Activated naive CD4-positive, alpha-beta T cell treated with anti-CD3 and anti-CD28 coated beads, Interleukin-2, amount 50 U/mL, for 24 hours (primary cell): Measurements from ENCODE around the gene GSDME.

Source experiments
- H3K27ac Mint-ChIP-seq: one replicate; pipeline ENCODE4 v1.8.0; 2021; ENCODE audit warnings: mild to moderate bottlenecking, mixed read lengths
- H3K27me3 Mint-ChIP-seq: one replicate; pipeline ENCODE4 v1.8.0; 2021; ENCODE audit warnings: mixed read lengths
- H3K36me3 Mint-ChIP-seq: one replicate; pipeline ENCODE4 v1.8.0; 2021; ENCODE audit warnings: mixed read lengths
- H3K4me1 Mint-ChIP-seq: one replicate; pipeline ENCODE4 v1.8.0; 2021; ENCODE audit warnings: mixed read lengths
- H3K4me3 Mint-ChIP-seq: one replicate; pipeline ENCODE4 v1.8.0; 2021; ENCODE audit warnings: mild to moderate bottlenecking, mixed read lengths
- H3K9me3 Mint-ChIP-seq: one replicate; pipeline ENCODE4 v1.8.0; 2021; ENCODE audit warnings: mixed read lengths

Gene GSDME

DNA sequence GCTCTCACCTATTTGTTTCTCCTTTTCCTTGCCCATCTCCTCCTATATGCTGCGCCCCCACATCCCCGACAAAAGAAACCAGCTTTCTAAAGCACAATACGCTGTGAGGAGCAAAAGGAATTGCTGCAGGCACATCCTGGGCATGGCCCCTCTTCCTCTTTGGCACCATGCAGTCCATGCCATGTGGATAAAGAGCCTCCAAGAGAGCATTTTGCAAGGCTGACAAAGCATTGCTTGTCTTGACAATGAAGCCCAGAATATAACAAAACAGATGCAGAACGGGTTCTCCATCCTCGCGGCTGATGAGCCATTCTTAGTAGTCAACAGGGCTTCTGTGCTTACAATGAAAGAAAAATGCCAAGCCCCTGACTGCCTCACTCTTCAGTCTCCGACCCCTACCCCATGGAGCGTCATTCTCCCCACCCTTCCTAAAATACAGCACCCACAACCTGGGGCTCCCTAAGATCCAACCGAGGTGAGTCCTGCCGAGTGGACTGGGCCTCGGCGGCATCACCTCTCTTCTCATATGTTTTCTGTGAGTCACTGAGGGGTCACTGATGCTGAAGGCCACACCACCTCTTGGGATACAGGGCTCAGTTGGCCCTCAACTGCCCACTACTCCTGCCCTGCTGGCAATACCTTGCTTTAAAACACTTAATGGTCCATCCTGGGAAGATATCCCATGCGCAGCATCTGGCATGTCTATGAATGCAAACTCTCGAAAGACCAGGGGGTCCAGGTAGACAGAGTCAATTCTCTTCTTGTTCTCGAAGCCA, 47.5 kb downstream of the GSDME start:
- no peak overlapping the region for H3K27ac Mint-ChIP-seq
- no peak overlapping the region for H3K4me3 Mint-ChIP-seq
- no peaks in the 10 kb centered on the region for H3K9me3 Mint-ChIP-seq
- H3K36me3 Mint-ChIP-seq: no peaks in the 10 kb centered on the region
- H3K27me3 Mint-ChIP-seq: peaks cover 7% of the 10 kb centered on the region
- no peaks in the 10 kb centered on the region for H3K4me1 Mint-ChIP-seq

DNA sequence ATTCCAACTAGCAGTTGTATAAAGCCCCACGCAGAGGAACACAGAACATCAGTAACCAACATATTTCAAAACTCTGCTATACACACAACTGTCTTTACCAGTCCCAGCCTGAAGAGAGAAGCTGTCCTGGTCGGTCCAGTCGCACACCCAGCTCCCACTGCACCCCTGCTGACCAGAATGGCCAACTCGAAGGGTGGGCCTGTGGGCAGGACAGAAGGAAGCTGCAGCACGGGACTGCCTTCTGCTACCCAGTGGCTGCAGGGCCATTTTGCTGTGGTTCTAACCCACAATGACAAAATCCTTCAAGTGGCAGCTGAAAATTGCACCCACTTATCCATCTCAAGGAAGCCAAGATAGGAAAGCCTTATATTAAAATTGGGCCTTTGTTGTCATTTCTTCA, 48.2 kb downstream of the GSDME start:
- H3K27ac Mint-ChIP-seq: no peak overlapping the region
- H3K4me3 Mint-ChIP-seq: no peak overlapping the region
- H3K27me3 Mint-ChIP-seq: peaks cover 7% of the 10 kb centered on the region
- no peaks in the 10 kb centered on the region for H3K36me3 Mint-ChIP-seq
- H3K4me1 Mint-ChIP-seq: no peaks in the 10 kb centered on the region
- H3K9me3 Mint-ChIP-seq: no peaks in the 10 kb centered on the region

DNA sequence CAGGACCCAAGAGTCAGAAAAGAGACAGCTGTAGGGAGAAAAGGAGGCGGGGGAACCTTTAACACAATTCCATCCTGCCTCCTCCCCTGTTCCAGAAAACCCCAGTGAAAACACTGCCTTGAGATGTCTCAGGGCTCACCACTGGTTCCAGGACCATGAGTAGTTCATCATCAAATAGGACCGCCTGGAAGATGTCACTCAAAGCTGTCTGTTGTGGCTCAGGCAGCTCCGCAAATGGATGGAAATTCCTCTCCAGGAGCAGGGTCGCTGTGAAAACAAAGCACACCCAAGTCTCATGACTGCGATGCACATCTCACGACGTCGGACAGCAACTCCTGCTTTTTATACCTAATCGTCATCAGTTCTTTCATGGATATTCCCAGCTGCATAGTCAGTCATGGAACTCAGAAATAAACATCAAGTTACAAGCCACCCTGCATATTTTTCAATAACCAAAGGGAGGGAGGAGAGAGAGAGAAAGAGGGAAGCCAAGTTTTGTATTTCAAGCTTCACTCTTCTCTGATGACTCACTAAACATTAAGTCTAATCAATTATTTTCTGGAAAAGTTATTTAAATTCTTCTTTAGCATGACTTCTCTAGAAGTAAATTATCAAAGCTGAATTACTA, 49.2 kb downstream of the GSDME start:
- Mint-ChIP-seq H3K27me3 (peaks cover 2% of the 10 kb centered on the region), H3K27ac (no peak overlapping the region), H3K9me3 (no peaks in the 10 kb centered on the region)

DNA sequence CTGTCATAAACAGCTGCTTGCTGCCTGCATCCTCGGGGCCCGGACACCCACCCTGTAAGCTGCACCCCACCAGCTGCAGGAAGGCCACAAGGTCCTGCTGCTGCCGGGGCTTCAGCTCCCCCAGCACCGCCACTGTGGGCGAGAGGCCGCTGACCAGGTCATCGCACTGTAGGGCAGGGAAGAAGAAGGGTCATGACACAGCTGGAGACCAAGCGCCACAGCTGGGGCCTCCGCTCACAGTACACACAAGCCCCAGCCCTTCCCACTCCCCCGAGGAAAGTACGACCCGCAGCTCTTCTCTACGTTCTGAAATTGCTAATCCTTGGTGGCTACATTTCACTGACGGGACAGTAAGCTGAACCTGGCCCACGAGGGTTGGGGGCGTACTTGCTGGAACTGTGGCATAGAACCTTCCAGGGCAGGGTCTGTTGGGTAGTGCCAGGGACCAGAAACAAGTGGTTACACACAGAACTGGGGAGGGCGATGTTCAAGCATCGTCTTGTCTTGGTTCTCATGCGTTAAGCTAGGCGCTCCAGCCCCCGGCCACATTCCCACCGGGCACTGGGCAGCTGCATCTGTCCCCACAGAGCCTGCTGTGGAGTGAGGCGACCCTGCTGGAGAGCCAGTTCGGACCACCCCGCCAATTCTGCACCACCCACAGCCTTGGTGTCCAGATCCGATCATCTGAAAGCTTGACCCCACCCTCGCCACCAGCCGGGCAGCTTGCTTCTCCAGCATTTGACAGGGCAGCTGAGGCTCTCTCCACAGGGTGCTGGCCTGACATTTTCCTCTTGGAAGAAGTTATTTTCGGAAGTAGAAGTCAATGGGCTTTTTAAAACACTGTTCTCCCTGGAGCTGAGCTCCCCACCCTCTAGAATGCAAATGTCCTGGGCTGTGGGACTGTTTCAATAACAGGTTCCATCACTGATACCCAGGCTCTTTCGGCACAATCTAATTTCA, 50.8 kb downstream of the GSDME start:
- H3K36me3 Mint-ChIP-seq: no peaks in the 10 kb centered on the region
- no peak overlapping the region for H3K27ac Mint-ChIP-seq
- H3K4me1 Mint-ChIP-seq: no peaks in the 10 kb centered on the region
- H3K4me3 Mint-ChIP-seq: no peak overlapping the region
- no peaks in the 10 kb centered on the region for H3K27me3 Mint-ChIP-seq
- H3K9me3 Mint-ChIP-seq: no peaks in the 10 kb centered on the region

More for the DNA sequence above, 49.2 kb downstream of the GSDME start:
- Mint-ChIP-seq H3K36me3 (no peaks in the 10 kb centered on the region), H3K4me3 (no peak overlapping the region), H3K4me1 (no peaks in the 10 kb centered on the region)

DNA sequence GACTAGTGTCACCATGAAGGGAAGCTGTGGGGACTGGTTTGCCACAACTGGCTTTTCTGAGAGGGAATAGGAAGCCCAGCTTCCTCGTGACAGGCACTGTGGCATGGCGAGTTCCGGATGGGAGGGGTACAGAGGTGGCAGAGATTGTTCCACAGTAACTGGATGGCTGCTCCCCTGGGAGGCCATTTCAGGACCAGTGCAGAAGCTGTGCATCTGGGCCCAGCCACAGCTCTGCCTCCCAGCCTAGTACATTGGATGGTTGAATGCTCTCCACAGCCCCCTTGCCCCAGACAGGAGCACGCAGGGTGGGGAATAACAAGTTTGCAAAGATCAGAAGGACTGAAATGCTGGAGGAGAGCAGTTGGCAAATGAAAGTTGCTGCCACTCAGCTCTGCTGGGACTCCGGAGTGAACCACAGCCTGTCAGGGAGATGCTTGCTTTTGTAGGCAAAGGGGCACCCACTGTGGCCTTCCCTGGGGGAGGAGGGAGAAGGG, 51.8 kb downstream of the GSDME start:
- H3K9me3 Mint-ChIP-seq: no peaks in the 10 kb centered on the region
- H3K27ac Mint-ChIP-seq: no peak overlapping the region
- H3K36me3 Mint-ChIP-seq: no peaks in the 10 kb centered on the region
- H3K4me1 Mint-ChIP-seq: no peaks in the 10 kb centered on the region
- no peak overlapping the region for H3K4me3 Mint-ChIP-seq
- no peaks in the 10 kb centered on the region for H3K27me3 Mint-ChIP-seq

DNA sequence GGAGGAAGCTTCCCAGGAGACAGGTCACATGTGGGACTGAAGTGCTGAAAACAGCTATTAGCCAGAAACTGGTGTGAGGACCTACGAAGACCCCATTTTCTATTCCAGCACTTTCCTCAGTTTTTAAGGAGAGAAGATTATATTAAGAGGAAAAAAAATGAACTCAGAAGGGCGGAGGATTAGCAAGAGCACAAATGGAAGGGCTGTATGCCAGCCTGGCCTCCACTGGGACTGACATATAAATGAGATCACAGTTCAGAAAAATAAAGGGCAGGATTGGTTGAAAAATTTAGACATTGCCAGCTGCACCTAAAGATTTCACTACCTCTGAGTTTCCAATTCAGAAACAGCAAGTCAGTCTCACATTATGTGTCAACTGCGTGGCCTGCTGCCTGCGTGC, 53.0 kb downstream of the GSDME start:
- H3K27ac Mint-ChIP-seq: peak overlapping the region; percentile 26

DNA sequence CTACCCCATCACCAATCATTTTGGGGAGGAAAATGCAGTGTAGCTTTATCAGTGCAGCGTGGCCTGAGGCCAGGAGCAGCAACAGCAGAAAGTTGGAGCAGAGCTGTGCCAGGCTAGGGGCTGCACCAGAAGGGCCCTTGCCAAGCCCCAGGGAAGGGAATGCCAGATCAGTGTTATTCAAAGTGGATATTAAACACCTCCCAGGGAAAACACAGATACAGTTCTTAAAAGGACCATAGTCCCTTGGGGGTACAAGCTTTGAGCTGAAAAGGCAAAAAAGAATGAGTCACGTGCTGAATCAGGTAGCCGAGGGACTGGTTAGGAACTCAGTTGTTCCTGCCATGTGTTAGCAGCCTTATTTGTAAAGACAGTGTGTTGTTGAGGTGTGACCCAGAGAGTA, 54.0 kb downstream of the GSDME start:
- Mint-ChIP-seq H3K4me1 (no peaks in the 10 kb centered on the region), H3K4me3 (no peak overlapping the region), H3K36me3 (no peaks in the 10 kb centered on the region), H3K27me3 (no peaks in the 10 kb centered on the region), H3K27ac (no peak overlapping the region), H3K9me3 (no peaks in the 10 kb centered on the region)

More for the DNA sequence above, 53.0 kb downstream of the GSDME start:
- Mint-ChIP-seq H3K4me3 (no peak overlapping the region), H3K36me3 (no peaks in the 10 kb centered on the region), H3K9me3 (no peaks in the 10 kb centered on the region), H3K4me1 (no peaks in the 10 kb centered on the region), H3K27me3 (no peaks in the 10 kb centered on the region)

DNA sequence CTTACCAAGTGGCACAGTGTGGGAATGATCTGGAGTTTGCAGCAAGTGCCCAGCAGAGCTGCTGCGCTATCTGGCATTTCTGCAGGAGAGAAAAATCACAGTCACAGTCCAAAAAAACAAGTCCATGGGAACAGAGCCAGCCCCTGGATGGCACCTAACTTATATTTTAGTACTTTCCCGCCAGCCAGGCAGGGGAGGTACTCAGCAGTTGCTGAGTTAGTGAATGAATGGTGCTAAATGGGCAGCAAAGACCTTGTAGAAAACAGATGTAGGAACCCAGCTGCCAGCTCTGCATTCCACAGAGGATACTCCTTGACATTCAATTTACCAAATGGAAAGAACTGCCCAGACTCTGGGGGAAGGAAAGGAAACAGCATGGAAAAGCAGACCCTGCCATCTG, 54.5 kb downstream of the GSDME start:
- no peak overlapping the region for H3K4me3 Mint-ChIP-seq
- no peaks in the 10 kb centered on the region for H3K27me3 Mint-ChIP-seq
- no peaks in the 10 kb centered on the region for H3K36me3 Mint-ChIP-seq
- no peak overlapping the region for H3K27ac Mint-ChIP-seq
- no peaks in the 10 kb centered on the region for H3K4me1 Mint-ChIP-seq
- H3K9me3 Mint-ChIP-seq: no peaks in the 10 kb centered on the region

DNA sequence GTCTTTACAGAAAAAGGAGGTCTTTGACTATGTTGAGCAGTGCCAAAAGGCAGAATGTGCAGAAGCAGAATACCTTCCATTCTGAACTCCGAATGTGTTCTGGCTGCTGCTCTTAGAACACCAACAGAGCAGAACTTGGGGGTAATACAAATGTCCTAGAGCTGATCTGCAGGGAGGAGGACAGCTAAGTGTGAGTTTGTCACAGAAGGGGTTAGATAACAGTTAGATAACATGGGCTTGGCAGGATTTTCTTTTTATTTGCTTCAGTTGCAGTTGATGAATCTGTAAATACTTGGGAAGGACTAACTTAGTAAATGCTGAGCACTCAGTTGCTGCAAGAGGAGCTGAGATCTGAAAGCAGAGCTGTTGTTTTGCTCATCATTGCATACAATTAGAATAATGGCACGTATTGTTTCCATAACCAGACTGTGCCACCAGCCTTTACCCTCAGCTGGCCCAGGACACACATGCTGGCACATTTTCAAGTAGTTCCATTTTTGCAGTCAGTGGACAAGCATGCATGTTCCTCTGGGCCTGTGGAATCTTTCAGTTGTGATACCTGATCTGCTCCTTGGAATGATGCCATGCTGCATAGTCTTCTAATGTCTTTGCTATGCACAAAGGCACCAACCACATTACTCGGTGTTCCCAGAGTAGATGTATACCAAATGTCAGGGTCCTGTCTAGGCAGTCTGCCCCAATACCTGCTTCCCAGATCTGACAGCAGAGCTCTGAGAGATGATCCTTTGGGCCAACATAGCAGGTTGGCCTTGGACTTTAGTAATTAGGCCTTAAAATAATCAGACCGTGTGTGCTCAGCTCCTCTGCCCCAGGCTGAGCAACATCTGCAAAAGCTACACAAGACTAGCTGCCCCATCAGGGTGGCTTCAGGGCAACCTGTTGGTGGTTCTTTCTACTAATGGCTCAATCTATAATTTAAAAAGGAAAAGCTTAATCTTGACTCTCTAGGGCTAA, 55.7 kb downstream of the GSDME start:
- H3K27ac Mint-ChIP-seq: no peak overlapping the region
- no peak overlapping the region for H3K4me3 Mint-ChIP-seq
- no peaks in the 10 kb centered on the region for H3K4me1 Mint-ChIP-seq
- H3K9me3 Mint-ChIP-seq: no peaks in the 10 kb centered on the region
- H3K27me3 Mint-ChIP-seq: no peaks in the 10 kb centered on the region
- H3K36me3 Mint-ChIP-seq: no peaks in the 10 kb centered on the region

DNA sequence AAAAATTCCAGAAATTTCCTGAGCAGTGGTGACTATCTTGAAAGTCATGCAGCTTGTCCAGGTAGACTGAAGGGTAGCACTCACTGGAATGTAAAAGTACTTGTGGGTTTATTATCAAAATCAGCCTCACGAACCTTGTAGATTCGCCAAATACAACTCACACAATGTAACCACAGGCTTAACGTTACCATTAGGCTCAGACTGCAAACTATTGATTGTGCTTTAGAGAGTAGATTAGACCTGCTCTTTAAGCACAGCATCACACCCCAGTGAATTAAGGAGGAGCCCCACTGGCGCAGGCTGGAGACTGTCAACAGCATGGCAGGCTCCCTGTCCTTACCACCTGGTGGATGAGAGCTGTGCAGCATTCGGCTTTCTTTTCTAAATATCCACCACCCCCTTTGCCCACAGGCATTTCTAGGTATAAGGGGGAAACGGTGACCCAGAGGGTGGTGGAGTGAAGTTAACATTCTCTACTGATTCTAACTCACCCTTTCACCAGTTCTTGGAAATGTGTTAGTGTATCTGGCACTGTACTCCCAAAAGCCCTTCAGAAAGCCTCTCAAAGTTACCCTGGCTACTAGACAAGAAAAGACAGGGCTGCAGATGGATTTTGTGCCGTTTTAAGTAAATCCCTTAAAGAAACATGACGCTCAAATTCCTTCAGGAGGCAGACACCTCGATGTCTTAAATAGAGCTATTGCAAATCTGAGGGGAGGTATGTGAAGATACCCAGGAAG, 56.6 kb downstream of the GSDME start:
- H3K4me3 Mint-ChIP-seq: no peak overlapping the region
- H3K36me3 Mint-ChIP-seq: no peaks in the 10 kb centered on the region
- no peaks in the 10 kb centered on the region for H3K27me3 Mint-ChIP-seq
- H3K27ac Mint-ChIP-seq: no peak overlapping the region
- no peaks in the 10 kb centered on the region for H3K9me3 Mint-ChIP-seq
- H3K4me1 Mint-ChIP-seq: no peaks in the 10 kb centered on the region

DNA sequence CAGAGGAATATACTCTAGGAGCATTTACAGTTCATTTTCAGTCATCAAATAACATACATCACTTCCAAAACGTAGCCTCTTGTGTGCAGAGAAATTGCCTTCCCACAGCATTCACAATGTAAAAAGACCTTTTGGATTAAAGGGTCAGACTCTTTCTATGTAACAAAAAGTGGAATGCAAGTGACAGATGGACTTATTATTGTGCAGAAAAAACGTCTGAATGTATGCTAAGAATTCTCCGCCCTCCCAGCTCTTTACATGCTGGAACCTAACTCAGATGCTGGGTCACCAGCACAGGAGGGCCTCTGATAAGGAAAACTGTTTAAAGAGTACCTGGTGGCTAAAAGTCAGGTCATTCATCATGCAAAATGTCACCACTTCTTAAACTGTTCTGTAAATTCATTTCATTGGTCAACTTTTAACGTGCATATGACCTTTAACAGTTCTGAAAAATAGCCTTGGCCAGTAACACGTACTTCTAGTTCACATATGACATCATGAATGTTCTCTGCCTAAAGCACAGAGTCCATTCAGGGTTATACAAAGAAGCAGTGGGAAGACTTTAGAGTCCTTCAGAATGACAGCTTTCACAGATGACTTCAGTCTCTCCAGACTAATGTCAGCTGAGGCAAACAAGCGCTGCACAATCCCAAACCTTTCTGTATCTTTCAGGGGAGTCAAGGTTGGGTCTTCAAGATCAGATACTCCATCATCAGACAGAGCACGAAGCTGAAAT, 58.6 kb downstream of the GSDME start:
- Mint-ChIP-seq H3K27ac (no peak overlapping the region), H3K36me3 (peaks cover 6% of the 10 kb centered on the region), H3K4me1 (no peaks in the 10 kb centered on the region), H3K9me3 (no peaks in the 10 kb centered on the region), H3K27me3 (no peaks in the 10 kb centered on the region), H3K4me3 (no peak overlapping the region)

DNA sequence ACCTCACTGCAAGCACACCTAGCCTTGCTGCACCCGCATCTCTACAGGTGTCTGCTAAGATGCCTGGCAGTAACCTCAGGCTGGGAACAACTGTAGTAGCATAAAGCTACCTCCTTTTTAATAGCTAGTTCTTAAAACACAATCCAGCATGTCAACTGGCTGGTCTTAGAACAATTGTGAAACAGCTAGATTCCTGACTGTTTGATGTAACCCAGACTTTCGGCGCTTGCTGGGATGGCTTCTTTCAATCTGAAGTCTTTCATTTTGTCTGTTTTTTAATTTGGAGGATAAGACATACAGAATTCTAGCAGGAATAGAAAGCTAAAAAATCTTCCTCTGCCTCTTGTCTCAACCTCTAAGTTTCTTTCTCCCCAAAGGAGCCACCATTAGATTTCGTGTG, 59.8 kb downstream of the GSDME start:
- H3K4me1 Mint-ChIP-seq: no peaks in the 10 kb centered on the region
- no peaks in the 10 kb centered on the region for H3K9me3 Mint-ChIP-seq
- no peak overlapping the region for H3K4me3 Mint-ChIP-seq
- H3K36me3 Mint-ChIP-seq: peaks cover 10% of the 10 kb centered on the region
- no peaks in the 10 kb centered on the region for H3K27me3 Mint-ChIP-seq
- H3K27ac Mint-ChIP-seq: no peak overlapping the region

DNA sequence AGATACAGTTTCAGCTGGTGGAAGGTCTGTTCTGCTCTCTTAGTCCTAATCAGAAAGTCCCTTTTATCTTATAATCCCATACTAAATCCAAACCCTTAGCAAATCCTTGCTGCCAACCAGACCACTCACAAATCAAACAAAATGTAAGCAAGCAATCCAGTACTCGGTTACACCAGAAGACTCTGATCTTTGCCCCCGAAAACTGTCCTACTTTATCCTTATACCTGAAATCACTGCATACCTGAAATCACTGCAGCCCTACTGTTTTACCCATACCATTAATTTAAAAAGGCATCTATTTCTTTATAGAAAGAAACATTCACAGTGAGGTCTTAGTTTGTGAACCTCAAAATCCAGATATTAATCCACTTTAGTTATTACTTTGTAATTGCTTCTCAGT, 64.7 kb downstream of the GSDME start:
- Mint-ChIP-seq H3K36me3 (peaks cover 16% of the 10 kb centered on the region), H3K27me3 (no peaks in the 10 kb centered on the region), H3K4me1 (no peaks in the 10 kb centered on the region), H3K27ac (no peak overlapping the region), H3K9me3 (no peaks in the 10 kb centered on the region), H3K4me3 (no peak overlapping the region)

DNA sequence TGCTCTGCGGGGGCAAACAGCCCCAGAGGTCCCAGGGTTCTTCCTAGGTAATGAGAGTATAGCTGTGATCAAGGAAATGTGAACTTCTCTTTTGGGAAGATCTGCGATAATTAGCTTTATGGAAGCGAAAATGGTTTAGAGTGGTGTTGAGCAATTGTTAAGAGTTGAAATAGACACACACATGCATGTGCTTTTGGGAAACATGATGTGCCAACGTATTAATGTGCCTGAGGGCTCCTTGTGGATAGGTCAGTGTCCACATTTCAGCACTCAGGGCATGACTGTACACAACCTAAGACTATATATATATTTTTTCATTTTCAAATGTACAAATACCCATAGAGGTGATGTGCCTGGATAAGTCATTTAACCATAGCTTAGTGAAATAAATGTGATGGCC, 67.0 kb downstream of the GSDME start:
- H3K27me3 Mint-ChIP-seq: no peaks in the 10 kb centered on the region
- H3K4me1 Mint-ChIP-seq: no peaks in the 10 kb centered on the region
- no peak overlapping the region for H3K4me3 Mint-ChIP-seq
- no peaks in the 10 kb centered on the region for H3K9me3 Mint-ChIP-seq
- no peak overlapping the region for H3K27ac Mint-ChIP-seq
- H3K36me3 Mint-ChIP-seq: peaks cover 29% of the 10 kb centered on the region
